HG03280 (cell line): ENCODE results near the gene TOM1L2.
A peak's percentile ranks its signal among the peaks of the same experiment; 100 is the strongest.

Experiments used
- ATAC-seq: cut with Tn5 transposase; IDR thresholded peaks from one replicate; pipeline ENCODE4 v1.9.1; 2021; ENCODE audit warnings: mild to moderate bottlenecking, moderate library complexity; ENCODE audit not compliant: unreplicated experiment

TOM1L2 gene

GRCh38 chr17:17823433-17824118 lies 148.6 kb downstream of the TOM1L2 start:
- ATAC-seq: peak; percentile 83

- no peak for ATAC-seq
Measured at GRCh38 chr17:17822616-17823015, 149.6 kb downstream of the TOM1L2 start.

DNA sequence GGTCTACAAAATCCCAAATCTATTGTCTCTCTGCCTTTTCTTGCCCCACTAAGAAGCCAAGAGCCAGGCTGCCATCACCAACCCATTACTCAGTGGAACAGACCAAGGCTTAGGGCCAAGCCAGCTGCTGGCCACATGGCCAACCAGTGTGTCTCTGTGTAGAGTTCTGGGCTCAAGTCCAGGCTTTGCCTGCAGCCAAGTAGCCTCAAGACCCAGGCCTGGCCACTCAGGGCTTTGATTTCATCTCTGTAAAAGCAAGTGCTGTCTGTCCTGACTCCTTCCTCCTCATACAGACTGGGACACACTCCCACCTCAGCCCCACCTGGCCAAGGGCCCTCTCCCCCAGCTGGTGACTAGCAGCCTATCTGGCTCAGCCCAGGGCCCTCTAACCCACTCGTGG lies 150.0 kb downstream of the TOM1L2 start:
- ATAC-seq: no peak

DNA sequence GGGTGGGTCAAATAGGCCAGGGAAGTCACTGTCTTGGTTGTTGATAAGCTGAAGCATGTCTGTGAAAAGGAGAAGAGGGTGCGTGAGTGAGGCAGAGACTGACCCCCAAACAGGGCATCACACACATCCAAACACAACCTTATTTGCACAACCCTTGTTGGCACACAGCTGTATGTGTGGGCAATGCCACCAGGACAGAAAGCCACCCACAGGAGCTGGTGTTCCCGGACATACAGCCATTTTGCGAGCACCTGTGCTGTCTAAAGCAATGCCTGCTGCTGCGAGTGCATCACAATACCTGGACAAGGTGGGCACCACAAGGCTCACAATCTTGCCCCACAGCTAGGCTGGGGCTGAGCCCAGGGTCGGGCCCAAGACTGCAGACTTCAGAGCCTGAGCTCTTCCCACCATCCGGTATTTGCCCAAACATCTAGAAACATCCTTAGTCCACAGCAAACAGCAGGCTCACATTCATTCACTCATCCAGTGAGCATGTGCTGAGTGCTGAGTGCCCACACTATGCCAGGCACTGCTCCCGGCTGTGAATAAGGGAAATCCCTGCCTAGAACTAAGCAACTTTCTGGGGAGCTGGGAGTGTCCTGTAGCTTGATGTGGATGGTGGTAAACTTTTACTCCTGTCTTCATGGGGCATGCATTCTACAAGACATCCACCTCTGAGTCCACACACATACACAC lies 151.6 kb downstream of the TOM1L2 start:
- no peak for ATAC-seq

- ATAC-seq: no peak
Measured at GRCh38 chr17:17820046-17820445, 152.2 kb downstream of the TOM1L2 start.

DNA sequence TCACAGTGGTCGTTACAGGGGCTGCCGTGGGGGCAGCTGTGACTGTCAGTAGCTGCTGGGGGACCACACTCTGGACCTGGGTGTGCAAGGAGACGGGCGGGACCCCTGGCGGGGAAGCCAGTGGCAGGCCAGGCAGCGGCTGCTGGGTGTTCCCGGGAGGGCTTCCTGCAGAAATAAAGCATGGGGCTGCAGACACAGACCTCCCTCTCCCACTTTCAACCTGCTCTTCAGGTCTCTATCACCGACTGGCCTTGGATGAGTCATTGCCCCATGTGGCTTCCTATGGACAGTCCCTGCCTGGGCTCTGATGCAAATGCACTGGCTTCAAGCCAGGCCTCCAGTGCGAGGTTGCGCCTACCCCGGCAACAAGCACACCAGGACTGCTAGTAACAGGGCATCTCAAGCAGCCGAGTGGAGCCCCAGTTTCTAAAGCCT lies 152.6 kb downstream of the TOM1L2 start:
- ATAC-seq: peak; percentile 33

DNA sequence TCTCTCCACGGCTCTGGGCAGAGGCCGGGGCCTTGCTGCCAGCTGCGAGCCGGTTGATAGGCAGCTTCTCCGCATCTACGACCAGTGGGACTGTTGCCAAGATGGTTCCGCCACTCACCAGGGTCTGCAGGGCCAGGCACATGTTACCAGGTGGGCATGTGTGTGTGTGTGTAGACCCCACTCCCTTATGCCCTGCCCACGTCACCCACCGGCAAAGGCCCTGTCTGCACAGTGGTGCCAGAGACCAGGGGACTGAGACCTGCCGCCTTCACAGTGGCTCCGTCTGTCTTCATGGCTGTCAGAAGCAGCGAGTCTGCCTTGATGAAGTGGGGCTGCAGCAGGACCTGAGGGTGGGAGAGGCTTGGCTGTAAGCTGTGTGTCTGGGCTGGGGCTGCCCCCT lies 153.1 kb downstream of the TOM1L2 start:
- ATAC-seq: no peak

DNA sequence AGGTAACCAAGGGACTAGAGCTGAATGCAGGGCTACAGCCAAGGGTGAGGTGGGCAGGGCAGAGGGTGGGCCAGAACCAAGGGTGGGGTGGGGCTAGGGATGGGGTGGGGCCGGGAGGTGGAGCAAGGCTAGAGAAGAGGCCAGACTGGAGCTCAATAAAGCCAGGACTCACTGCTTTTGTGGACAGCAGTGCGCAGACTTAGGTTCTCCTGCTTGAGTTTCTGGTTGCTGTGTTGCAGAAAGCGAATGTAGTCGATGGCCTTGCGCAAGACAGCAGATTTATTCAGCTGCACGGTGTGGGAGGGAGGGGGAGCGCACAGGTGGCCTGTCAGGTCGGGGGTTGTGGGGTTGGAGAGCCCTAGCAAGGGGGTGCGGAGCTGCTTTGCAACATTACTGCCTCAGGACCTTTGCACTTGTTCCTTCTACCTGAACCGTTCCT lies 154.1 kb downstream of the TOM1L2 start:
- ATAC-seq: no peak

DNA sequence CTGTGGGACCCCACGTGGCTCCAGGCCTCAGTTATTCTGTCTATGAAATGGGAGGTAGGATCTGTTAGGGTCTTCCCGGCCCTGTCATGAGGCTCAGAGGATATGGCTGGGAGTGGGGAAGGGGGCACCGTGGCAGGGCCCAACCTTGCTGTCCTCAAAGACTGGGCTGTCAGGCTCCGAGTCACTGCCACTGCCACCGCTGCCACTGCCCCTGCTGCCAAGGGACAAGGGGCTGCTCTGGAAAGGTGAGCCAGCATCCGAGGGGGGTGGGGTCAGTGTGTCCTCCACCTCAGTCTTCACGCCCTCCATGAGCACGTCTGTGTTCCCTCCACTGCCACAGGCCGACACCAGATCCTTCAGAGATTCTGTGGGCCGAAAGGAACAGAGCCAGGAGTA lies 154.7 kb downstream of the TOM1L2 start:
- no peak for ATAC-seq

DNA sequence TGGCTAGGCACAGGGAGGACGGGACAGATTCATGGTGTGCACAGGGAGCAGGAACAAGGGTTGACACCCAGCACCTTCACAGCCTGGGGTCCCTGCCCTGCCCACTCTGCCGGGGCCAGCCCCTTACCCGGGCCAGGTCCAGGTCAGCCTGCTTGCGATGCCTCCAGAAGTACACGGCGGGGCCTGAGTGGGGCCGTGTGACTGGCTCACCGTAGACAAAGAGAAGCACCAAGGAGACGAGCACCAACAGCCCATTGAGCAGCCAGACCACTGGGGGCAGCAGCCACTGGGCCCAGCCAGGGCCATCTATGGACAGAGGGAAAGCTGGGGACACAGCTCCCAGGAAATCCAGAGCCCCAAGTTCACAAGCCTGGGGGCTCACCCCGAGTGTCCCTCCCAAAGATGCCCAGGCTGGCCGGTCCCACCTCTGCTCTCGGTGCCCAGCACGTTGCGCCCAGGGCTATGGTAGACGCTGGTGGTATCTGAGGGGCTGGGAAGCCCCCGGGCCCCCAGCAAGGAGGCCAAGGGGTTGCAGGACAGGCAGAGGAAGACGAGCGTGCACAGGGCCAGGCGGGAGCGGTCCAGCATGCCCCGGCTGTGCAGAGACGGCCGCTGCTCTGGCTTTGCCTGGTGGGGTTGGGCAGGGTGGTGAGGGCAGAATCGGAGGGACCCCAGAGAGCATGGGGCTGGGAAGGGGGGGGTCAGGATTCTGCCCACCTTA lies 155.2 kb downstream of the TOM1L2 start:
- ATAC-seq: no peak

DNA sequence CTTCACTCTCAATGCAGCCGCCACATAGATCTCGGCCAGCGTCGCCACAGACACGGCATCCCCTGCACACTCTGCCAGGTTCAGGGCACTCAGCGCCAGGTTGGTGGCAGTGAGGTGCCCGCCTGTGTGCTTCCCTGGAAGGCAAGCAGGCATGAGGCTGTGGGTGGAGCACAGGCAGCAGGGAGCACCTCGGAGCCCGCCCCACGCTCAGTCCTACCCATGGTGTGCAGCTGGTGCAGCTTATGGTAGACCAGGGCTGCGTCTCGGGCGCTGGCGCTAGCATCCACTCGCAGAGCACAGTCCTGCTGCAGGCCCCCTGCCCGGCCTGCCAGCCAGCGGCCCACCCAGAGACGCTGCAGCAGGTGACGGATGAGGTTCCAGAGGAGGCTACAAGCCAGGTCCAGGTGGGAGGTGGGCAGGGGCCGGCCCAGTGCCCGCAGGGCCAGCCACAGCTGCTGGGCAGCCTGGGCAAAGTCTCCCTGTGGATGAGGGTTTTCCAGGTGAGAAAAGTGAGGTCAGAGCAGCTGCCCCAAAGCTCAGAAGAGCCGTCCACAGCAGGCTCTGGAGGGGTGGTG lies 155.9 kb downstream of the TOM1L2 start:
- ATAC-seq: no peak

DNA sequence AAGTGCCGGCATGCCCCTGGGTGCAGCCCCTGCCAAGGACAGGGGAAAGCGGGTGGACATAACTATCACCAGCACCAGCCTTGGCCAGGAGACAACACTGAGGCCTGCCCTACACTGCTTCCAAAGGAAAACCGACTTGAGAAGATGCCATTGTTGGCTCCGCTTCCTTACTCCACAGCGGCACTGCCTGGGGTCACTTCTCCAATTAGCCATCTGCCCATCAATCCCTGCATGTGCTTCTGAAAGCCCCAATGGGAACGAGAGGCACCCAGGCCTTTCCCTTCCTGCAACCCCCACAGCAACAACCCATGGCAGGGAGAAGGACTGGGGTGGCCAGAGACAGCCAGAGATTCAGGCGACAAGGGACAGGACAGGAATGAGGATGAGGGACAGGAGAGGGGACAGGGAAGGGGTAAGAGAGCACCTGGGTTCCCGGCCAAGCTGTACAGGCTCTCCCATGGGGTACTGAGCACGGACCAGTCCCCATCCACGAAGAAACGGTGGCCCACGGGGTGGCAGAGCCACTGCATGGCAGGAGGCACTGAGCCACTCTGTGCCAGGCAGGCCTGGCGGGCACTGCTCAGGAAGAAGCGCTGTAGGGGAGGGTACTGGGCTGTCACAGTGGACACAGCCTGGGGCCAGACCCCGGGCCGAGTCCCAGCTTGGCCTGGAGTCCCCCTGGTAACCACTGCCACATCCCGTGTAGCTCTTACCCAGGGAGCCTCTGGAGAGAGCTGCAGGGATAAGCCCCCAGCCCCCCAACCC lies 156.6 kb downstream of the TOM1L2 start:
- no peak for ATAC-seq

DNA sequence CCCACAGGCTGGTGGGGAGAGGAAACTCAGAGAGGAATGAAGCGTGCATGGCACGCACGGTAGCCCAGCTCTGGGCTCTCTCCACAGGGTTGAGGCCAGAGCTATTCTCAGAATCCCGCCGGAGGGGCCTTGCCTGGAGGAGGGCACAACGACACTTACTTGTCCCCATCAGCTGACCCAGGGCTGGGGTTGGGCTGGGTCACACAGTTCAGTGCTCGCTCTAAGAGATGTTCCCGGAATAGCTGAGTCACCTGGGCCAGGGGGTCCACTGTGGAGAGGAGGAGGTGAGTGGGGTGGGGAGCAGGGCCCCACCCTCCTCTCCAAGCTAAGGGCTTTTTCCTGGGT lies 157.2 kb downstream of the TOM1L2 start:
- no peak for ATAC-seq

- no peak for ATAC-seq
Measured at GRCh38 chr17:17814162-17815061, 157.8 kb downstream of the TOM1L2 start.

DNA sequence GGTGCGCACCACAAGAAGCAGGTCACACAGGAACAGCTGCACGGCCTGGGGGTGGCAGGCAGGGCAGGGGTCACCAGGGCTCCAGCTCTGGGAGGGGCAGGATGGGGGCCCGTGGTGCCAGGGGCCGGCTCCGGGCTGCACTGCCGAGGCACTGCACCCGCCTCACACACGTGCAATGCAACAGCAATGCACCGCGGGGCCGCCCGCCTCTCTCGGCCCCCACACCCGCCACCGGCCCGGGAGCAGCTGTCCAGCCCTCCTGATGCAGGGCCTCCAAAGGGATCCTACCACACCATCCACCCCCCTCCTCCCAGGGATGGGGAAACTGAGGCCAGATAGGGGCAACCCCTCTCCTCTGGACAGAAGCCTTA lies 158.5 kb downstream of the TOM1L2 start:
- ATAC-seq: no peak

GRCh38 chr17:17813055-17813724 lies 159.0 kb downstream of the TOM1L2 start:
- no peak for ATAC-seq

- no peak for ATAC-seq
Measured at GRCh38 chr17:17812211-17813054, 159.8 kb downstream of the TOM1L2 start.

- no peak for ATAC-seq
Measured at GRCh38 chr17:17811381-17812210, 160.6 kb downstream of the TOM1L2 start.
